GM21619 (cell line): Measurements from ENCODE around the gene TEX48.

ENCODE experiments used
- ATAC-seq: cut with Tn5 transposase; IDR thresholded peaks from one replicate; pipeline ENCODE4 v1.9.1; 2021; ENCODE audit not compliant: unreplicated experiment

TEX48 gene

GRCh38 chr9:114624677-114625076 is 57.3 kb downstream of the TEX48 start:
- ATAC-seq: no peak

- no peak for ATAC-seq
Observed at GRCh38 chr9:114621975-114622609, 59.9 kb downstream of the TEX48 start.

GRCh38 chr9:114621561-114621960 is 60.4 kb downstream of the TEX48 start:
- no peak for ATAC-seq

- peak; percentile 50 for ATAC-seq
Observed at GRCh38 chr9:114619191-114619761, 62.7 kb downstream of the TEX48 start.

GRCh38 chr9:114616684-114617520 is 65.1 kb downstream of the TEX48 start:
- peak; percentile 65 for ATAC-seq
